Measurements from ENCODE around the gene GRIK3.
"Not testable (repeated sequence)": the region's sequence is repeated elsewhere in the genome, so short reads cannot be mapped to it uniquely, and the experiment has no call there.

GRIK3 gene

DNA sequence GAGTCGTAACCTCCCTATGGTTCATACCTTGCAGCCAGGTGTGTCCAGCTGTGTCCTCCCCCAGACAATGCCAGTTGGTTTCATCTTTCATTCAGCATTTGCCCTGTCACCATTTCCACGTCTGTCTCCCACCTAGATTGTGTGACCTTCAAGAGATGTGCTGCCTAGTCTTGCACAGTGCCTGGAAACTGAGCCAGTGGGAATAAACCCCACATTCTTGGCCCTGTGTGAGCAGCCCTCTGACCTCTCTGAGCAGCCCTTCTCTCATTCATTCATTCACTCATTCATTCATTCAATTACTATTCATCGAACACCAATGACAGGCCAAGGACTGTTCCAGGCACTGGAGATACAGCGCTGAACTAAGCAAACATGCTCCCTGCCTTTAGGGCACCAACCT lies 115.7 kb downstream of the GRIK3 start:
- Mint-ChIP-seq H3K27ac (no peak overlapping the region), H3K4me3 (no peak overlapping the region), H3K9me3 (no peaks in the 10 kb centered on the region), H3K27me3 (ENCODE audit: low read depth) (no peaks in the 10 kb centered on the region), H3K4me1 (ENCODE audit: low read depth) (no peaks in the 10 kb centered on the region), H3K36me3 (ENCODE audit: low read depth) (no peaks in the 10 kb centered on the region)
- DNase-seq (ENCODE audit: low spot score): no peak

DNA sequence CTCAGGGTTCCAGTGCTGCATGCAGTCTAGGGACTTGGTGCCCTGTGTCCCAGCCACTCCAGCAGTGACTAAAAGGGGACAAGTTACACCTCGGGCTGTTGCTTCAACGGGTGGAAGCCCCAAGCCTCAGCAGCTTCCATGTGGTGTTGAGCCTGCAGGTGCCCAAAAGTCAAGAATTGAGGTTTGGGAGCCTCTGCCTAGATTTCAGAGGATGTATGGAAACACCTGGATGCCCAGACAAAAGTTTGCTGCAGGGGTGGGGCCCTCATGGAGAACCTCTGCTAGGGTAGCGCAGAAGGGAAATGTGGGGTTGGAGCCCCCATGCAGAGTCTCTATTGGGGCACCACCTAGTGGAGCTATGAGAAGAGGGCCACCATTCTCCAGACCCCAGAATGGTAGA lies 117.8 kb downstream of the GRIK3 start:
- not testable (repeated sequence) for H3K9me3 Mint-ChIP-seq; H3K27me3 Mint-ChIP-seq (ENCODE audit: low read depth)

DNA sequence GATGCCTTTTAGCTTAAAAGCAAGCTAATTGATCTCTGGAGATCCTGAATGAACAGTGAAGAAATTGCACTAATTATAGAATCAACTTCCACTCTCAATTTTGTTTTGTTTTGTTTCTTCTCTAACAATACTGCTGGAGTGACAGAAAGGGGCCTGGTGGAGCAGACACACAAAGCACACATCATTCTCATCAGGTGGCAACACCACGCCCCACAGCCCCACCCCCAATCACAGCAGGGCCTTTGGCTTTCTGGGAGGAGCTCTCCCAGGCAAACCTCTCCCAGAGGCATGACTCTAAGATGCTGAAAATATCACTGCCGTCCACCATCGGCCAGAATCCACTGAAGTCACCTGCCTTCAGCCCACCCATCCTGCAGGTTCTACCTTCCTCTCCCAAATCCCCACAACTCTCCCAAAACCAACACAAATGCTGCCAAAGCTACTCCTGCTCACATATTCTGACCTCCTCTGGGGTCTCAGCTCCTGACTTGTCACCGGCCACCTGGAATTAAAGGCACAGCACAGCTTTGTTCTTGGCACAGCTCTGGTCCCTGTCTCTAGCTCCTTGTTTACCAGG lies 120.7 kb downstream of the GRIK3 start:
- Mint-ChIP-seq H3K36me3 (ENCODE audit: low read depth) (no peaks in the 10 kb centered on the region), H3K4me3 (no peak overlapping the region), H3K27ac (no peak overlapping the region), H3K27me3 (ENCODE audit: low read depth) (no peaks in the 10 kb centered on the region), H3K9me3 (no peaks in the 10 kb centered on the region), H3K4me1 (ENCODE audit: low read depth) (no peaks in the 10 kb centered on the region)
- DNase-seq (ENCODE audit: low spot score): no peak

More for the DNA sequence above, 117.8 kb downstream of the GRIK3 start:
- H3K36me3 Mint-ChIP-seq (ENCODE audit: low read depth); H3K27ac Mint-ChIP-seq; DNase-seq (ENCODE audit: low spot score); H3K4me1 Mint-ChIP-seq (ENCODE audit: low read depth); H3K4me3 Mint-ChIP-seq: not testable (repeated sequence)

GRCh38 chr1:36913016-36913415 lies 121.3 kb downstream of the GRIK3 start:
- H3K4me1 Mint-ChIP-seq (ENCODE audit: low read depth): no peaks in the 10 kb centered on the region
- H3K36me3 Mint-ChIP-seq (ENCODE audit: low read depth): no peaks in the 10 kb centered on the region

DNA sequence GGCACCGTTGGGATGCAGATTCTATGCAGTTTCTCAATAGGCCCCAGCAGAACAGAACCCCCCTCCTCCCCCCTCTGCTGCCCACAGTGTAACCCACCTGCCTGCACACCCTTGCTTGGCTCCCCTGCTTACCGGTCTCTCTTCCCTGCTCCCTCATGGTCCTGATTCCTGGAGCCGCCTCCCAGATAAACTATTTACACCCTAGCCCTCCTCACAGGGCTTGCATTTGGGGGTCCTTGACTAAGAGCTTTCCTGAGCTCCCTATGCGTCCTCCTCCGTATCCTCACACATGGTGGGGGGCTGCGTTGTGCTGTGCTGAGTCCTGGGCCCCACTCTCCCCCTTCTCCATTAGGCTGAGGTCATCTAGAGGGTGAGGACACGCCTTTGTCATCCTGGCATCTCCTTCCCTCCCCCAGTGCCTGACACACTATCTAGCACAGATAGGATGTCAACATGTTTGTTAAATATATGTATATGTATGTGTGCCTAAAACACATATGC lies 121.9 kb downstream of the GRIK3 start:
- Mint-ChIP-seq H3K36me3 (ENCODE audit: low read depth) (no peaks in the 10 kb centered on the region), H3K9me3 (no peaks in the 10 kb centered on the region), H3K27ac (no peak overlapping the region), H3K4me3 (no peak overlapping the region), H3K4me1 (ENCODE audit: low read depth) (no peaks in the 10 kb centered on the region), H3K27me3 (ENCODE audit: low read depth) (no peaks in the 10 kb centered on the region)
- DNase-seq (ENCODE audit: low spot score): no peak

More at GRCh38 chr1:36913016-36913415, 121.3 kb downstream of the GRIK3 start:
- Mint-ChIP-seq H3K9me3 (no peaks in the 10 kb centered on the region), H3K4me3 (no peak overlapping the region), H3K27ac (no peak overlapping the region), H3K27me3 (ENCODE audit: low read depth) (no peaks in the 10 kb centered on the region)
- no peak for DNase-seq (ENCODE audit: low spot score)

GRCh38 chr1:36911561-36912364 lies 122.6 kb downstream of the GRIK3 start:
- Mint-ChIP-seq H3K36me3 (ENCODE audit: low read depth) (no peaks in the 10 kb centered on the region), H3K27me3 (ENCODE audit: low read depth) (no peaks in the 10 kb centered on the region), H3K4me1 (ENCODE audit: low read depth) (no peaks in the 10 kb centered on the region), H3K4me3 (no peak overlapping the region), H3K27ac (no peak overlapping the region), H3K9me3 (no peaks in the 10 kb centered on the region)
- DNase-seq (ENCODE audit: low spot score): no peak

GRCh38 chr1:36910886-36911540 lies 123.3 kb downstream of the GRIK3 start:
- H3K4me3 Mint-ChIP-seq: no peak overlapping the region
- no peak for DNase-seq (ENCODE audit: low spot score)
- H3K36me3 Mint-ChIP-seq (ENCODE audit: low read depth): no peaks in the 10 kb centered on the region
- no peaks in the 10 kb centered on the region for H3K4me1 Mint-ChIP-seq (ENCODE audit: low read depth)
- H3K9me3 Mint-ChIP-seq: no peaks in the 10 kb centered on the region
- H3K27me3 Mint-ChIP-seq (ENCODE audit: low read depth): no peaks in the 10 kb centered on the region
- H3K27ac Mint-ChIP-seq: no peak overlapping the region

DNA sequence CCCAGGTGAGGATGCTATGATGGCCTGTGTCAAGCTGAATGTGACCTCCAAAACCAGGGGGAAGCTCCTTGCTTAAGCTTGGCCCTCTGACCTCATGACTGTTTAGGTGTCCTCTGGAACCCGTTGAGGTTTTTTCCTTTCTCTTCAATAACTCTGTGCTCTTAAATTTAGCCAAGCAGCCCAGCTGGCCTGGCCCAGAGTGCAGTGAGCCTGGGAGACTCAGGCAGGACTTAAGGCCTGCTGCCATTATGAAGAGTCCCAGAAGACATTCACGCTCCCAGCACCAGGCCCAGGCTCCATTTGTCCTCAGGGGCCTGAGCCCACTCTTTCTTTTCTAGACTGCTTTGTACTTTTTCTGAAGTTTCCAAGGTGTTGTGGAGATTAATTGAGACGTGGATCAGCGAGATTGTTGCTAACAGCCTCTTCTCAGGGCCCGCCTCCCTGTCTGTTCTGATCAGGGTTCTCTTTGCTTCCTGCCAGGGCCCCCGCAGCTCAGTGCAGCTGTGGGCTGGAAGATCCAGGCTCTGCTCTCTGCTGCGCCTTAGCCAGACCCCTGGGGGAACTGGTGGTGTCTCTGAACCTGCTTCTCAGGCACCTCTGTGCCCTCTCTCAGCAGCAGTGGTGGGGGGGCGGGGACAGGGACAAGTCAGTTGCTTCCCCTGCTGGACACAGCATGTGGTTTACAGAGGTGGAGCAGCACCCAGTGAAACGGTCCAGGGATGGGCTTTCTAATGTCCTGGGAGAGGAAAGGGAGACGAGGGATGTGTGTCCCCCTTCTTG lies 124.2 kb downstream of the GRIK3 start:
- DNase-seq (ENCODE audit: low spot score): no peak
- H3K9me3 Mint-ChIP-seq: no peaks in the 10 kb centered on the region
- H3K4me3 Mint-ChIP-seq: no peak overlapping the region
- no peaks in the 10 kb centered on the region for H3K27me3 Mint-ChIP-seq (ENCODE audit: low read depth)
- H3K4me1 Mint-ChIP-seq (ENCODE audit: low read depth): no peaks in the 10 kb centered on the region
- no peak overlapping the region for H3K27ac Mint-ChIP-seq
- no peaks in the 10 kb centered on the region for H3K36me3 Mint-ChIP-seq (ENCODE audit: low read depth)

GRCh38 chr1:36909359-36909758 lies 125.0 kb downstream of the GRIK3 start:
- DNase-seq (ENCODE audit: low spot score); H3K4me1 Mint-ChIP-seq (ENCODE audit: low read depth); H3K27ac Mint-ChIP-seq; H3K27me3 Mint-ChIP-seq (ENCODE audit: low read depth); H3K36me3 Mint-ChIP-seq (ENCODE audit: low read depth); H3K9me3 Mint-ChIP-seq; H3K4me3 Mint-ChIP-seq: not testable (repeated sequence)

DNA sequence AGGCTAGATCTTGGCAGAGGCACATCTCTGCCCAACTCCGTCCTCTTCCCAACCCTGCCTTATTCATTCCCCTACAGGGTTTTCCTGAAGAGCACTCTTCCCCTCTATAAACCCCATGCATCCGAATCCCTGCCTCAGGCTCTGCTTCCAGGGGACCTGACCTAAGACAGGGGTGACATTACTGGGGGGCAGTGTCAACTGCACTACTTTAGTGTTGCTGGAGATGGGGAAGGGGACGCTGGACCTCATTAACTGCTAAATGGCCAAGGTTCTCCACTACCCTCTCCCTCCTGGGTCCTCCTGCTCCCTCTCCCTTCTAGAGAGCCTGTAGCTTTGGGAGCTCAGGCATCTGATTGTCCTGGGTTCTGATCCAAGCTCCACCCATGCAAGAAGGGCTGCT lies 126.2 kb downstream of the GRIK3 start:
- Mint-ChIP-seq H3K27ac (no peak overlapping the region), H3K27me3 (ENCODE audit: low read depth) (peaks cover 3% of the 10 kb centered on the region), H3K4me1 (ENCODE audit: low read depth) (no peaks in the 10 kb centered on the region), H3K9me3 (no peaks in the 10 kb centered on the region), H3K4me3 (no peak overlapping the region), H3K36me3 (ENCODE audit: low read depth) (no peaks in the 10 kb centered on the region)
- DNase-seq (ENCODE audit: low spot score): no peak

GRCh38 chr1:36906555-36906954 lies 127.8 kb downstream of the GRIK3 start:
- Mint-ChIP-seq H3K36me3 (ENCODE audit: low read depth) (no peaks in the 10 kb centered on the region), H3K27ac (no peak overlapping the region), H3K4me1 (ENCODE audit: low read depth) (no peaks in the 10 kb centered on the region), H3K4me3 (no peak overlapping the region), H3K27me3 (ENCODE audit: low read depth) (peaks cover 3% of the 10 kb centered on the region), H3K9me3 (no peaks in the 10 kb centered on the region)
- DNase-seq (ENCODE audit: low spot score): no peak

- H3K27me3 Mint-ChIP-seq (ENCODE audit: low read depth): peaks cover 3% of the 10 kb centered on the region
- DNase-seq (ENCODE audit: low spot score): no peak
- H3K4me1 Mint-ChIP-seq (ENCODE audit: low read depth): no peaks in the 10 kb centered on the region
- H3K36me3 Mint-ChIP-seq (ENCODE audit: low read depth): no peaks in the 10 kb centered on the region
- no peaks in the 10 kb centered on the region for H3K9me3 Mint-ChIP-seq
- H3K4me3 Mint-ChIP-seq: no peak overlapping the region
- H3K27ac Mint-ChIP-seq: no peak overlapping the region
Observed at GRCh38 chr1:36905941-36906340, 128.4 kb downstream of the GRIK3 start.

DNA sequence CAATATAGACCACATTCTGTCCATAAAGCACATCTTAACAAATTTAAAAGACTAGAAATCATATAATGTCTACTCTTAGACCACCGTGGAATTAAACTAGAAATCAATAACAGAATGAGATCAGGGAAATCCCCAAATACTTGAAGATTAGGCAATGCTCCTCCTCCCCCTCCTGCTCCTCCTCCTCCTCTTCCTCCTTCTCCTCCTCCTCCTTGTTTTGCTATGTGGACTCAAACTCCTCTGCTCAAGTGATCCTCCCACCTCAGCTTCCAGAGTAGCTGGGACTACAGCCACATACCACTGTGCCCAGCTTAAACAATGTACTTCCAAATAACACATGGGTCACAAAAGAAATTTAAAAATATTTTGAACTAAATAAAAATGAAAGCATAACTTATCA lies 134.2 kb downstream of the GRIK3 start:
- H3K9me3 Mint-ChIP-seq: no peaks in the 10 kb centered on the region

GRCh38 chr1:36897813-36898212 lies 136.5 kb downstream of the GRIK3 start:
- not testable (repeated sequence) for H3K9me3 Mint-ChIP-seq; H3K27me3 Mint-ChIP-seq (ENCODE audit: low read depth); H3K27ac Mint-ChIP-seq; DNase-seq (ENCODE audit: low spot score); H3K36me3 Mint-ChIP-seq (ENCODE audit: low read depth); H3K4me1 Mint-ChIP-seq (ENCODE audit: low read depth); H3K4me3 Mint-ChIP-seq

More for the DNA sequence above, 134.2 kb downstream of the GRIK3 start:
- peaks cover 3% of the 10 kb centered on the region for H3K27me3 Mint-ChIP-seq (ENCODE audit: low read depth)
- DNase-seq (ENCODE audit: low spot score): no peak
- no peaks in the 10 kb centered on the region for H3K36me3 Mint-ChIP-seq (ENCODE audit: low read depth)
- H3K4me1 Mint-ChIP-seq (ENCODE audit: low read depth): no peaks in the 10 kb centered on the region
- no peak overlapping the region for H3K27ac Mint-ChIP-seq
- no peak overlapping the region for H3K4me3 Mint-ChIP-seq
